Thyroid gland (tissue), 4 donors: ENCODE results near the gene ACACA. TPM values are rescaled to one million over a fixed set of nuclear protein-coding genes. Genes with fewer than 3 reads are reported as not detected.

Experiments used
- DNase-seq, 2 donors: peaks; one replicate each; pipeline ENCODE4 v3.0.0-alpha.2; 2019
- H3K27ac ChIP-seq, 3 donors: fragments of 200-600 bp; sonication (generic); 1 replicate in 2 of 3; 2 replicates in 1 of 3; pipeline ENCODE4 v1.5.1; 2016 to 2019; ENCODE audit warnings: mild to moderate bottlenecking in 1 of 3, moderate library complexity in 1 of 3
- H3K27me3 ChIP-seq: fragments of 200-600 bp; sonication (generic); one replicate; pipeline ENCODE4 v1.5.1; 2019
- H3K36me3 ChIP-seq, 2 donors: fragments of 200-600 bp; sonication (generic); one replicate each; pipeline ENCODE4 v1.5.1; 2016 to 2019
- H3K4me1 ChIP-seq, 2 donors: fragments of 200-600 bp; sonication (generic); one replicate each; pipeline ENCODE4 v1.5.1; 2017 to 2019
- H3K4me3 ChIP-seq, 3 donors: fragments of 200-600 bp; sonication (generic); replicated peaks in 1 of 3; 1 replicate in 2 of 3; 2 replicates in 1 of 3; pipeline ENCODE4 v1.5.1; 2016; ENCODE audit warnings: mild to moderate bottlenecking in 1 of 3
- H3K9me3 ChIP-seq: fragments of 200-600 bp; sonication (generic); one replicate; pipeline ENCODE4 v1.5.1; 2017
- POLR2A ChIP-seq, 2 donors: fragments of 450-650 bp; IDR thresholded peaks; one replicate each; pipeline ENCODE4 v1.6.1; 2017; ENCODE audit warnings: antibody characterized with exemption in 2 of 2, mild to moderate bottlenecking in 2 of 2, moderate library complexity in 1 of 2
- WGBS, 2 donors: methylation state at CpG; one replicate each; pipeline ENCODE4 v1.1.5; 2017; 5-methylcytosine and 5-hydroxymethylcytosine counted together
- intact Hi-C: fragments of 100-400 bp; cut with DNase I; formaldehyde crosslinking; loops from one replicate; pipeline ENCODE4 v1.15.1; 2023
- total RNA-seq, 4 donors: library from RNA; depleted of rRNA; stranded (reverse); fragments of >200 nt; gene quantifications; one replicate each; pipeline ENCODE4 v1.2.3, GENCODE V29; 2016
- TF ChIP-seq, protein P1 (sequence below), 6 experiments: fragments of 200-600 bp in 3 of 6; fragments of 450-650 bp in 3 of 6; sonication (generic) in 3 of 6; IDR thresholded peaks; one replicate each; pipeline ENCODE4 v1.5.1; 2016 to 2019; ENCODE audit warnings: antibody characterized with exemption in 6 of 6, mild to moderate bottlenecking in 2 of 6, inconsistent platforms in 1 of 6, moderate library complexity in 1 of 6

ACACA gene
- total RNA-seq, 4 donors from 2014 or later, result 27.2 to 55.7 (median 38.4) TPM

DNA sequence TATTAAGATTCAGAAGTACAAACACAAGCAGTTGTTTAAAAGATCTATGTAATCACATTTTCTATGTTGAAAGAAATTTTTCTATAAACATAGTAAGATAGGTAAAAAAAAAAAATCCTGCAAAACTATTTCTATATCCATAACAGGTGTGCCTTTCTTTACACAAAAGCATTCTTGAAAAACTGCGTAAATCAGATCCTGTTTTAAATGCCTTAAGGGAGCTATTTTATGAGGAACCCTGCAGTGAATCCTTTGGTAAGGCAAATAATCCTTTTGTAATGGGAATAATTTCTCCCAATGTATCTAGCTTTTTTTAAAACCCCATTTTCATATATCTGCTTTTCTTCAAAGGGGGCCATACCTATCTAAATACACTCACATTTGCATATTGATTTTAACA is 300.6 kb downstream of the ACACA start:
- Histone ChIP-seq H3K4me1 (peaks cover 5 to 14% of the 10 kb centered on the region in 2 donors), H3K4me3 (no peak overlapping the region), H3K36me3 (peaks cover 0 to 3% of the 10 kb centered on the region in 2 donors), H3K27ac (peak overlapping the region in 1 of 3 donors; percentile 64), H3K27me3 (no peaks in the 10 kb centered on the region), H3K9me3 (no peaks in the 10 kb centered on the region)
- TF ChIP-seq, protein P1, sequence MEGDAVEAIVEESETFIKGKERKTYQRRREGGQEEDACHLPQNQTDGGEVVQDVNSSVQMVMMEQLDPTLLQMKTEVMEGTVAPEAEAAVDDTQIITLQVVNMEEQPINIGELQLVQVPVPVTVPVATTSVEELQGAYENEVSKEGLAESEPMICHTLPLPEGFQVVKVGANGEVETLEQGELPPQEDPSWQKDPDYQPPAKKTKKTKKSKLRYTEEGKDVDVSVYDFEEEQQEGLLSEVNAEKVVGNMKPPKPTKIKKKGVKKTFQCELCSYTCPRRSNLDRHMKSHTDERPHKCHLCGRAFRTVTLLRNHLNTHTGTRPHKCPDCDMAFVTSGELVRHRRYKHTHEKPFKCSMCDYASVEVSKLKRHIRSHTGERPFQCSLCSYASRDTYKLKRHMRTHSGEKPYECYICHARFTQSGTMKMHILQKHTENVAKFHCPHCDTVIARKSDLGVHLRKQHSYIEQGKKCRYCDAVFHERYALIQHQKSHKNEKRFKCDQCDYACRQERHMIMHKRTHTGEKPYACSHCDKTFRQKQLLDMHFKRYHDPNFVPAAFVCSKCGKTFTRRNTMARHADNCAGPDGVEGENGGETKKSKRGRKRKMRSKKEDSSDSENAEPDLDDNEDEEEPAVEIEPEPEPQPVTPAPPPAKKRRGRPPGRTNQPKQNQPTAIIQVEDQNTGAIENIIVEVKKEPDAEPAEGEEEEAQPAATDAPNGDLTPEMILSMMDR (IDR thresholded peaks at IDR 0.05), result no peak
- no peak for TF ChIP-seq POLR2A (IDR thresholded peaks at IDR 0.05)
- 94 to 100% methylated on average over 1 of the region's 1 CpG for WGBS, 2 donors
- no peak for DNase-seq
- intact Hi-C loops, result no loop called here

DNA sequence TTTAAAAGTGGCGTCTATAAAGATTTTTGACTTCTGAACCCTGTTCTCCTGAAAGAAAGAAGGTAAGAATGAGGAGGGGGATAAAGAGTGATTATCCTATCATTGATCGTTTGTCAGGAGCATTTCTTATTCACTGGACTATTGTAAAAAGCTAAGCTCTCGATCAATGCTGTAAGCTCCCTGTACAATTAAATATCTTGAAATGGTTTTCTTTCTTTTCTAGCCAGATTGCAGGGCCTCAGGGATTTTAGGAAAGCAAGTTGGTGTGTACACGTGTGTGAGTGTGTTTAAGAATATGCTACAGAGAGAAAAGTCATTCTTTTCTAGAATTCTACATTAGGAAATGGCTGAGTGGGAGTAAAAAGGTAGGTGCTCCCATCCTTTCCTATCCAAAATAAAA is 303.4 kb downstream of the ACACA start:
- H3K4me1 ChIP-seq, result peaks cover 5 to 14% of the 10 kb centered on the region in 2 donors
- no peak overlapping the region for H3K27ac ChIP-seq
- intact Hi-C loops, result no loop called here
- no peaks in the 10 kb centered on the region for H3K27me3 ChIP-seq
- TF ChIP-seq, protein P1 (IDR thresholded peaks at IDR 0.05), result no peak
- TF ChIP-seq POLR2A (IDR thresholded peaks at IDR 0.05), result no peak
- DNase-seq, result no peak
- no peaks in the 10 kb centered on the region for H3K9me3 ChIP-seq
- no peak overlapping the region for H3K4me3 ChIP-seq
- 93 to 96% methylated on average over 4 of the region's 4 CpGs for WGBS, 2 donors
- H3K36me3 ChIP-seq, result no peaks in the 10 kb centered on the region

DNA sequence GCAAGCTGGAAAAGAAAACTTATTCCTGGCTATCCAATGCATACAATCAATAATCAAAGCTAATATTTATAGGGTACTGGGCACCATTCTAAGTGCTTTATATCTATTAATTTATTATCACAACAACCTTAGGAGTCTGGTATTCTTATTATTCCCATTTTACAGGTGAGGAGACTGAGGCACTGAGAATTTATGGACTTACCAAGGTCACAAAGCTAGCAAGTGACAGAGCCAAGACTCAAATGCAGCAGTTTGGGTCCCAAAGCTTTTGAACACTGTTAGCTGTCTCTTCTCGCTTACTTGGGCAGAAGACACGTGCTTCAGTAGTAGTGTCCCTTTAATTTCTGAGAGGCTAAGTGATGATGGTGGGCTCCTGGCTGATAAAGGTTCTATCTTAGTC is 305.3 kb downstream of the ACACA start:
- no peak for TF ChIP-seq POLR2A (IDR thresholded peaks at IDR 0.05)
- TF ChIP-seq, protein P1 (IDR thresholded peaks at IDR 0.05), result no peak
- WGBS, 2 donors, result 98% methylated on average over 2 of the region's 2 CpGs
- Histone ChIP-seq H3K36me3 (peaks cover 8 to 12% of the 10 kb centered on the region in 2 donors), H3K4me3 (no peak overlapping the region), H3K4me1 (peaks cover 0 to under 1% of the 10 kb centered on the region in 2 donors), H3K27ac (no peak overlapping the region), H3K27me3 (no peaks in the 10 kb centered on the region), H3K9me3 (no peaks in the 10 kb centered on the region)
- intact Hi-C loops, result no loop called here
- DNase-seq, result no peak

DNA sequence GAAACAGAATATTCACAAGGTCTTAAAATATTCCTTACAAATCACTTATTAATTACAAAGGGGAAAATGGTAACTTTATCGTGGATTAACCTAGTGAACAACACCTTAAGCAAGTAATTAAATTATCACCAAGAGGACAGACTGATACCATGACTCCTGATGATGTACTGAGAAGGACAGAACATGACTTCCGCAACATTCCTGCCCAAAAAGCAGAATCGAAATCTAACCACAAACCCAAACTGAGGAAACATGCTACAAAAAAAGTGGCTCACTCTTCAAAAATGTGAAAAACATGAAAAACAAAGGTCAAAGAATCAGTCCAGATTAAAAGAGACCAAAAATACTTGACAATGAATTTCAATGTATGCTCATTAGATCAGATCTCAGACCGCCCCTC is 306.4 kb downstream of the ACACA start:
- no peak overlapping the region for H3K27ac ChIP-seq
- peaks cover 17 to 19% of the 10 kb centered on the region in 2 donors for H3K36me3 ChIP-seq
- 90 to 92% methylated on average over 4 of the region's 4 CpGs for WGBS, 2 donors
- intact Hi-C loops, result no loop called here
- TF ChIP-seq, protein P1 (IDR thresholded peaks at IDR 0.05), result no peak
- no peak for TF ChIP-seq POLR2A (IDR thresholded peaks at IDR 0.05)
- no peak for DNase-seq
- H3K9me3 ChIP-seq, result no peaks in the 10 kb centered on the region
- H3K4me1 ChIP-seq, result no peaks in the 10 kb centered on the region
- H3K4me3 ChIP-seq, result no peak overlapping the region
- no peaks in the 10 kb centered on the region for H3K27me3 ChIP-seq

DNA sequence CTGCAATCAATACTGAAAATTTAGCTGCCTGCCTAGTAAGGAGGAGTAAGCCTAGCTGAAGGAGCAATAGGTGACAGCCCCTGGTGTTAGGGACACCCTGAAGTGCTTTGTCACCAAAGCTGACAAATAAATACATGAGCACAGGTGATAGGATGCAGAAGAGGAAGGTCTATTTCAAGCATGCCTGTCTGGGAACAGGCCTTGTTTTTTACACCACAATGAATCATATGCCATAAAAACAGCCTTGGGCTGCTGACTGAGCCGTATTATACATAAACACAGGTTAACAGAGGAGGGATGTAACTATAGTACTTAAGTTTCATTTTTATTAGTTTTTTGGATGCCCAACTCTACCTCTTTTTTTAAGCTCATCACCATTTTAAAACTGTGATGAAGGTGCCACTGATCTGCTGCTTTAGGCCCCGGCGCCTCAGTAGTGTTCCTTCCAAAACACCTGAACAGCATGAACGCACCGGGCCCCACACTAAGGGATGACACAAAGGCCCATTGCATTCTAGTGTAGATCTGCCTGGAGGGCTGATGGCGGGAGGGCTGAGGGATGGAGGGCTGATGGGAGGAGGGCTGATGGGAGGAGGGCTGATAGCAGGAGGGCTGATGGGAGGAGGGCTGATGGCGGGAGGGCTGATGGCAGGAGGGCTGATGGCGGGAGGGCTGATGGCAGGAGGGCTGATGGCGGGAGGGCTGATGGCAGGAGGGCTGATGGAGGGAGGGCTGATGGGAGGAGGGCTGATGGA is 307.5 kb downstream of the ACACA start:
- Histone ChIP-seq H3K4me1 (no peaks in the 10 kb centered on the region), H3K9me3 (no peaks in the 10 kb centered on the region), H3K36me3 (peaks cover 19 to 20% of the 10 kb centered on the region in 2 donors), H3K27ac (no peak overlapping the region), H3K27me3 (no peaks in the 10 kb centered on the region), H3K4me3 (no peak overlapping the region)
- intact Hi-C loops, result no loop called here
- TF ChIP-seq, protein P1 (IDR thresholded peaks at IDR 0.05), result no peak
- no peak for TF ChIP-seq POLR2A (IDR thresholded peaks at IDR 0.05)
- WGBS, 2 donors, result 95 to 97% methylated on average over 9 of the region's 9 CpGs
- DNase-seq, result no peak
